ENCODE results near the gene TMEM119. TPM values are rescaled to one million over a fixed set of nuclear protein-coding genes. Genes with fewer than 3 reads are reported as not detected.

Gene TMEM119
- total and polyA plus RNA-seq, 12 donors = 0.57 to 6.9 (median 2.0) TPM

DNA sequence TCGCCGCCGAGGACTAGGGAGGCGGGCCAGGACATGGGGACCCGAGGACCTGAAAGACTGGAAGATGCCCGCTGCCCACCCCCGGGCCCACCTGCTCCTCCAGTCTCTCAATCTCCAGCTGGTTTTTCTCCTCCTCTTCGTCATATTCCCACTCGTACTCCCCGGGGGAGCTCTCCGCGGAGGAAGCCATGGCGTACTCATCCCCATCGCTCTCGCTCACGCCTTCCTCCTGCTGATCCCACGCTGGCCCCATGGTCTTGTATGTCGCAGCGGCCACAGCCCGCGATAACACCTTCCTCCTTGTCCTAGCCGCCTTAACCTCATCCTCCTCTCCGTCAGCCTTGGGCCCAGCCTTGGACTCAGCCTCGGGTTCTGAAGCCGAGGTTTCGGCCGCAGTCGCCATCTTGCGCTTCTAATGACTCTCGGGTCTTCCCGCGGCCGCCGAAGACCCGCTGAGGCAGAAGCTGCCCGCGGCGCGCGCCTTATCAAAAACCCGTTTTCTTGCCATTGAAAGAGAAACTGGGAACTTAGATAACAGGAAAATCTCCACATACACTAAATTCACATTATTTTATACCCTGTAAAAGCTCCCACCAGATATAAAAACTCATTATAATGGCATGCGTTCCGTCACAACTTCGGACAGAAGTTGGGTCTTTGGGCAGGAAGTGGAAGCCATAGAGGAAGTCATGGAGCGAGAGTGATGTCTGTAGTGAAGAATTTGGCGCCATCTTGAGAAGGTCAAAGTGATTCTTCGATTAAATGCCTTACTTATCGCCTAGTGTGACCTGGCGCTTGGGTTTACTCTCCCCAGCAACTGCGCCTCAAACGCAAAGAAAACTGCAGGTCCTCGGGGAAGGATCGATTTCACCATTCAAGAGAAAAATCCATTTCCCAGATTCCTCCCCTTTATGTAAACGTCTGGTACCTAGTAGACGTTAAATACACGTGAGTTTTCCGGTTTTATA, 36.8 kb downstream of the TMEM119 start, which contains the start of gene SART3:
Gene SART3 (minus strand): TSS at position 422 of the 968 bp plus-strand sequence. CDS start 19 bp downstream, at position 403.
- TF ChIP-seq, protein P1, sequence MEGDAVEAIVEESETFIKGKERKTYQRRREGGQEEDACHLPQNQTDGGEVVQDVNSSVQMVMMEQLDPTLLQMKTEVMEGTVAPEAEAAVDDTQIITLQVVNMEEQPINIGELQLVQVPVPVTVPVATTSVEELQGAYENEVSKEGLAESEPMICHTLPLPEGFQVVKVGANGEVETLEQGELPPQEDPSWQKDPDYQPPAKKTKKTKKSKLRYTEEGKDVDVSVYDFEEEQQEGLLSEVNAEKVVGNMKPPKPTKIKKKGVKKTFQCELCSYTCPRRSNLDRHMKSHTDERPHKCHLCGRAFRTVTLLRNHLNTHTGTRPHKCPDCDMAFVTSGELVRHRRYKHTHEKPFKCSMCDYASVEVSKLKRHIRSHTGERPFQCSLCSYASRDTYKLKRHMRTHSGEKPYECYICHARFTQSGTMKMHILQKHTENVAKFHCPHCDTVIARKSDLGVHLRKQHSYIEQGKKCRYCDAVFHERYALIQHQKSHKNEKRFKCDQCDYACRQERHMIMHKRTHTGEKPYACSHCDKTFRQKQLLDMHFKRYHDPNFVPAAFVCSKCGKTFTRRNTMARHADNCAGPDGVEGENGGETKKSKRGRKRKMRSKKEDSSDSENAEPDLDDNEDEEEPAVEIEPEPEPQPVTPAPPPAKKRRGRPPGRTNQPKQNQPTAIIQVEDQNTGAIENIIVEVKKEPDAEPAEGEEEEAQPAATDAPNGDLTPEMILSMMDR (IDR thresholded peaks at IDR 0.05) = no peak
- 0% methylated on average over 57 of the region's 57 CpGs for WGBS, 2 donors
- intact Hi-C loops (cut with DNase I) = loop anchor here in 9 of 10 donors (5.0 to 10.0 kb wide), 9 partner anchors 171 to 534 kb away; partner anchors contain the start of genes ALKBH2 (in 5 of the 9), SSH1 (in 4 of the 9), CORO1C (in 2 of the 9) and UNG (in 1 of the 9)

DNA sequence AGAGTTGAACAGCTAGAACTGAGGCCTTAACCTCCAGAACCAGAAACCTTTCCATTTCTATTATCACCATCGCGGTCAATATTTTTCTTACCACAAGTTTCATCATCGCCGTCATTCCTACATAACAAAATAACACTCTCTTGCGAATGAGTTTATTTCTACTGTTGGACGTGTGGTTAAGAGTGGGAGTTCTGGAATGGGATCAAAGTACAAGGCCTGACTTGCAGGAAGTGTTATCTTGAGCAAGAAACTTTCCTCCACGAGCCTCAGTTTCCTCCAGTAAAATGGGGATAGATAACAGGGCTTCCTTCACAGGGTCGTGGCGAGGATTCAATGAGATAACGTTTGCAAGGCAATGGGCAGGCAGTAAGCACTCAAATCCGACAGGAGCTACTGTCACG, 37.6 kb downstream of the TMEM119 start:
- Histone ChIP-seq H3K4me1 (peaks cover 5 to 81% (median 72%) of the 10 kb centered on the region in 9 donors), H3K27me3 (no peaks in the 10 kb centered on the region), H3K9me3 (no peaks in the 10 kb centered on the region), H3K27ac (peak overlapping the region in 9 of 10 donors; percentile 78 to 97 (median 91)), H3K4me3 (peak overlapping the region; percentile 57 to 99 (median 88)), H3K36me3 (peaks cover 0 to 41% (median 14%) of the 10 kb centered on the region in 9 donors)
- TF ChIP-seq, protein P1 (IDR thresholded peaks at IDR 0.05) = no peak
- intact Hi-C loops (cut with DNase I) = loop anchor here in 9 of 10 donors (5.0 to 10.0 kb wide), 9 partner anchors 172 to 534 kb away; partner anchors contain the start of genes ALKBH2 (in 5 of the 9), SSH1 (in 4 of the 9), CORO1C (in 2 of the 9) and UNG (in 1 of the 9)
- ATAC-seq (no peak), DNase-seq (no peak)
- 1 to 2% methylated on average over 12 of the region's 12 CpGs for WGBS, 2 donors

More for the DNA sequence above, 36.8 kb downstream of the TMEM119 start, which contains the start of gene SART3:
- no peaks in the 10 kb centered on the region for H3K9me3 ChIP-seq
- DNase-seq (peak; percentile 82 to 86), ATAC-seq (peak; percentile 48 to 86 (median 74))
- peak within 1 kb of the TSS; percentile 78 to 97 (median 92) for H3K27ac ChIP-seq
- H3K4me1 ChIP-seq = peaks cover 5 to 81% (median 72%) of the 10 kb centered on the region in 9 donors
- peaks cover 0 to 45% (median 18%) of the 10 kb centered on the region in 9 donors for H3K36me3 ChIP-seq
- peak within 1 kb of the TSS; percentile 57 to 99 (median 88) for H3K4me3 ChIP-seq
- no peaks in the 10 kb centered on the region for H3K27me3 ChIP-seq

DNA sequence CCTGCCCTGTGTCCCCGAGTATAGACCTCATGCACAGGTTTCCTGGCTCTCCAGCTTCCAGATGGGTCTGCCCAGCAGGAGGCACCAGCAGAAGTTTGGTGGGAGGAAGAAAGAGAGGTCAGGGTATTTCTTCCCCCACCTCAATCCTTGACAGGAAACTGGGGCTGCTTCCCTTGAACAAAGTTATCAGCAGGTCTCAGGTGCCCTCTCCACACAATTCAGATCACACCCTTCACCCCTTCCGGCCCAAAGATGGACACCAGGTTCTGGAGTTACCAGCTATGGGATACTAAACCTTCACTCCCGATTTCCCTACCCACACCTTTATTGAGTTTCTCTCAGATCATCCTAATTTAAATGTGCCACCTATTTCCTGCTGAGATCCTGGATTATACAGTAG, 38.1 kb downstream of the TMEM119 start:
- intact Hi-C loops (cut with DNase I) = loop anchor here in 9 of 10 donors (5.0 to 10.0 kb wide), 9 partner anchors 173 to 535 kb away; partner anchors contain the start of genes ALKBH2 (in 5 of the 9), SSH1 (in 4 of the 9), CORO1C (in 2 of the 9) and UNG (in 1 of the 9)
- Histone ChIP-seq H3K4me1 (peaks cover 5 to 81% (median 72%) of the 10 kb centered on the region in 9 donors), H3K27me3 (no peaks in the 10 kb centered on the region), H3K9me3 (no peaks in the 10 kb centered on the region), H3K36me3 (peaks cover 0 to 38% (median 8%) of the 10 kb centered on the region in 9 donors), H3K4me3 (peak overlapping the region in 9 of 10 donors; percentile 57 to 99 (median 89)), H3K27ac (no peak overlapping the region)
- TF ChIP-seq, protein P1 (IDR thresholded peaks at IDR 0.05) = no peak
- no peak for ATAC-seq
- WGBS, 2 donors = 48 to 60% methylated on average over 3 of the region's 3 CpGs
- no peak for DNase-seq
